ENCODE data around the gene CYB5D1.

The CYB5D1 gene

GRCh38 chr17:7834542-7834956 lies 23.3 kb upstream of the CYB5D1 start:
- peak; percentile 81 to 84 for DNase-seq

- peak; percentile 95 to 96 for DNase-seq
Observed at GRCh38 chr17:7834957-7835813, 22.6 kb upstream of the CYB5D1 start.

- DNase-seq = peak in 1 of 2 donors; percentile 73
Observed at GRCh38 chr17:7835814-7836595, 21.8 kb upstream of the CYB5D1 start.

- peak; percentile 85 to 87 for DNase-seq
Observed at GRCh38 chr17:7836596-7837407, 21.0 kb upstream of the CYB5D1 start.

GRCh38 chr17:7837408-7838088 lies 20.3 kb upstream of the CYB5D1 start:
- peak in 1 of 2 donors; percentile 38 for DNase-seq

- peak; percentile 45 to 56 for DNase-seq
Observed at GRCh38 chr17:7838090-7839075, 19.4 kb upstream of the CYB5D1 start.

- peak; percentile 21 to 46 for DNase-seq
Observed at GRCh38 chr17:7839190-7839875, 18.5 kb upstream of the CYB5D1 start.

GRCh38 chr17:7839876-7840261 lies 17.9 kb upstream of the CYB5D1 start:
- DNase-seq = peak in 1 of 2 donors; percentile 54

- no peak for DNase-seq
Observed at GRCh38 chr17:7840441-7840840, 17.4 kb upstream of the CYB5D1 start.

GRCh38 chr17:7840875-7841274 lies 16.9 kb upstream of the CYB5D1 start:
- no peak for DNase-seq

GRCh38 chr17:7841396-7841914 lies 16.3 kb upstream of the CYB5D1 start:
- peak; percentile 92 to 95 for DNase-seq

- peak; percentile 86 to 88 for DNase-seq
Observed at GRCh38 chr17:7841915-7842379, 15.9 kb upstream of the CYB5D1 start.

GRCh38 chr17:7842380-7843256 lies 15.2 kb upstream of the CYB5D1 start:
- peak; percentile 99 for DNase-seq

- no peak for DNase-seq
Observed at GRCh38 chr17:7843257-7843535, 14.6 kb upstream of the CYB5D1 start.

- DNase-seq = peak; percentile 95 to 96
Observed at GRCh38 chr17:7843536-7844291, 14.1 kb upstream of the CYB5D1 start.

- peak; percentile 92 to 93 for DNase-seq
Observed at GRCh38 chr17:7844292-7845154, 13.3 kb upstream of the CYB5D1 start.

- peak in 1 of 2 donors; percentile 17 for DNase-seq
Observed at GRCh38 chr17:7845359-7846062, 12.3 kb upstream of the CYB5D1 start.
